ENCODE data around the gene SVIP. TPM values are rescaled to one million over a fixed set of nuclear protein-coding genes. Genes with fewer than 3 reads are reported as not detected.

SVIP gene
- total RNA-seq, 1 donor from 2014 or later = 26.7 TPM

- intact Hi-C loops (cut with micrococcal nuclease) = no loop called here
- Histone ChIP-seq H3K9me3 (replicated peaks) (no peaks in the 10 kb centered on the region), H3K27ac (replicated peaks) (no peak within 1 kb of the TSS), H3K27me3 (ENCODE audit: low read depth) (no peaks in the 10 kb centered on the region), H3K4me3 (no peak within 1 kb of the TSS), H3K36me3 (no peaks in the 10 kb centered on the region), H3K4me1 (no peaks in the 10 kb centered on the region)
- no peak for DNase-seq
- TF ChIP-seq CTCF (IDR thresholded peaks at IDR 0.05; ENCODE audit: borderline replicate concordance) = no peak
Observed at GRCh38 chr11:22860241-22860640, 30.6 kb upstream of the SVIP start, which contains the start of gene CCDC179. Gene CCDC179 (minus strand): TSS chr11:22860474. CDS start chr11:22860421, 53 bp downstream.

- TF ChIP-seq CTCF (IDR thresholded peaks at IDR 0.05; ENCODE audit: borderline replicate concordance) = no peak
- H3K9me3 ChIP-seq (replicated peaks) = no peaks in the 10 kb centered on the region
- no peak for DNase-seq
- no peaks in the 10 kb centered on the region for H3K4me1 ChIP-seq
- no peaks in the 10 kb centered on the region for H3K36me3 ChIP-seq
- no peaks in the 10 kb centered on the region for H3K27me3 ChIP-seq (ENCODE audit: low read depth)
- no peak overlapping the region for H3K4me3 ChIP-seq
- intact Hi-C loops (cut with micrococcal nuclease) = no loop called here
- H3K27ac ChIP-seq (replicated peaks) = no peak overlapping the region
Observed at GRCh38 chr11:22859756-22860155, 30.2 kb upstream of the SVIP start.

- intact Hi-C loops (cut with micrococcal nuclease) = no loop called here
- Histone ChIP-seq H3K27me3 (ENCODE audit: low read depth) (no peaks in the 10 kb centered on the region), H3K36me3 (no peaks in the 10 kb centered on the region), H3K9me3 (replicated peaks) (peaks cover 11% of the 10 kb centered on the region), H3K27ac (replicated peaks) (no peak overlapping the region), H3K4me1 (no peaks in the 10 kb centered on the region), H3K4me3 (no peak overlapping the region)
- no peak for DNase-seq
- TF ChIP-seq CTCF (IDR thresholded peaks at IDR 0.05; ENCODE audit: borderline replicate concordance) = no peak
Observed at GRCh38 chr11:22851477-22851876, 21.9 kb upstream of the SVIP start.

GRCh38 chr11:22846726-22847125 lies 17.1 kb upstream of the SVIP start:
- Histone ChIP-seq H3K4me1 (no peaks in the 10 kb centered on the region), H3K9me3 (replicated peaks) (no peaks in the 10 kb centered on the region), H3K27me3 (ENCODE audit: low read depth) (no peaks in the 10 kb centered on the region), H3K27ac (replicated peaks) (no peak overlapping the region), H3K4me3 (no peak overlapping the region), H3K36me3 (no peaks in the 10 kb centered on the region)
- no peak for TF ChIP-seq CTCF (IDR thresholded peaks at IDR 0.05; ENCODE audit: borderline replicate concordance)
- no peak for DNase-seq
- intact Hi-C loops (cut with micrococcal nuclease) = no loop called here

- DNase-seq = no peak
- Histone ChIP-seq H3K27ac (replicated peaks) (no peak overlapping the region), H3K9me3 (replicated peaks) (no peaks in the 10 kb centered on the region), H3K27me3 (ENCODE audit: low read depth) (no peaks in the 10 kb centered on the region), H3K4me1 (peaks cover 25% of the 10 kb centered on the region), H3K4me3 (no peak overlapping the region), H3K36me3 (no peaks in the 10 kb centered on the region)
- no peak for TF ChIP-seq CTCF (IDR thresholded peaks at IDR 0.05; ENCODE audit: borderline replicate concordance)
- intact Hi-C loops (cut with micrococcal nuclease) = no loop called here
Observed at GRCh38 chr11:22832315-22833015, 2.9 kb upstream of the SVIP start.

All from left ventricle myocardium inferior (tissue), 1 donor.